Measurements from ENCODE around the gene RRAGD. TPM values are rescaled to one million over a fixed set of nuclear protein-coding genes. Genes with fewer than 3 reads are reported as not detected.
A peak's percentile ranks its signal among the peaks of the same experiment; 100 is the strongest.

Gene RRAGD
- total RNA-seq, 4 donors from 2014 or later: 53.6 to 173 (median 106) TPM

- ATAC-seq: no peak
- Histone ChIP-seq H3K9me3 (no peaks in the 10 kb centered on the region), H3K27me3 (no peaks in the 10 kb centered on the region), H3K4me1 (no peaks in the 10 kb centered on the region), H3K27ac (no peak overlapping the region), H3K4me3 (no peak overlapping the region), H3K36me3 (no peaks in the 10 kb centered on the region)
- DNase-seq: no peak
- intact Hi-C loops (cut with DNase I; ENCODE audit: low total_unique reads): no loop called here
- in situ Hi-C loops (cut with MboI; ENCODE audit: low sequenced_read_pairs in 4 of 4): loop anchor here in 3 of 4 donors (5.0 to 10.0 kb wide), 3 partner anchors 168 to 176 kb away; no protein-coding TSS in a partner anchor
- TF ChIP-seq CTCF (IDR thresholded peaks at IDR 0.05 in 4 of 5, conservative IDR thresholded peaks at IDR 0.05 in 1 of 5) (no peak), POLR2A (IDR thresholded peaks at IDR 0.05) (no peak)
Observed at GRCh38 chr6:89439014-89439413, 26.9 kb upstream of the RRAGD start.

GRCh38 chr6:89438248-89438647 lies 26.2 kb upstream of the RRAGD start:
- in situ Hi-C loops (cut with MboI; ENCODE audit: low sequenced_read_pairs in 4 of 4): loop anchor here in 3 of 4 donors (5.0 to 10.0 kb wide), 3 partner anchors 169 to 177 kb away; no protein-coding TSS in a partner anchor
- Histone ChIP-seq H3K4me3 (no peak overlapping the region), H3K27me3 (no peaks in the 10 kb centered on the region), H3K36me3 (no peaks in the 10 kb centered on the region), H3K9me3 (no peaks in the 10 kb centered on the region), H3K27ac (no peak overlapping the region), H3K4me1 (no peaks in the 10 kb centered on the region)
- TF ChIP-seq CTCF (IDR thresholded peaks at IDR 0.05 in 4 of 5, conservative IDR thresholded peaks at IDR 0.05 in 1 of 5) (no peak), POLR2A (IDR thresholded peaks at IDR 0.05) (no peak)
- no peak for DNase-seq
- intact Hi-C loops (cut with DNase I; ENCODE audit: low total_unique reads): no loop called here
- no peak for ATAC-seq

GRCh38 chr6:89436226-89436625 lies 24.2 kb upstream of the RRAGD start:
- Histone ChIP-seq H3K4me3 (no peak overlapping the region), H3K4me1 (no peaks in the 10 kb centered on the region), H3K27ac (no peak overlapping the region), H3K27me3 (no peaks in the 10 kb centered on the region), H3K36me3 (no peaks in the 10 kb centered on the region), H3K9me3 (no peaks in the 10 kb centered on the region)
- TF ChIP-seq CTCF (IDR thresholded peaks at IDR 0.05 in 4 of 5, conservative IDR thresholded peaks at IDR 0.05 in 1 of 5): no peak
- TF ChIP-seq POLR2A (IDR thresholded peaks at IDR 0.05): no peak
- ATAC-seq: no peak
- no peak for DNase-seq
- intact Hi-C loops (cut with DNase I; ENCODE audit: low total_unique reads): no loop called here
- in situ Hi-C loops (cut with MboI; ENCODE audit: low sequenced_read_pairs in 4 of 4): loop anchor here in 3 of 4 donors (5.0 to 10.0 kb wide), 3 partner anchors 171 to 179 kb away; no protein-coding TSS in a partner anchor

- Histone ChIP-seq H3K9me3 (no peaks in the 10 kb centered on the region), H3K27ac (no peak overlapping the region), H3K4me3 (no peak overlapping the region), H3K4me1 (no peaks in the 10 kb centered on the region), H3K27me3 (no peaks in the 10 kb centered on the region), H3K36me3 (no peaks in the 10 kb centered on the region)
- no peak for ATAC-seq
- TF ChIP-seq CTCF (IDR thresholded peaks at IDR 0.05 in 4 of 5, conservative IDR thresholded peaks at IDR 0.05 in 1 of 5) (no peak), POLR2A (IDR thresholded peaks at IDR 0.05) (no peak)
- intact Hi-C loops (cut with DNase I; ENCODE audit: low total_unique reads): loop anchor here (5.0 kb wide), 1 partner anchor 63 kb away; no protein-coding TSS in a partner anchor
- no peak for DNase-seq
- in situ Hi-C loops (cut with MboI; ENCODE audit: low sequenced_read_pairs in 4 of 4): loop anchor here (5.0 to 10.0 kb wide), 3 partner anchors 172 to 180 kb away; no protein-coding TSS in a partner anchor
Observed at GRCh38 chr6:89434954-89435353, 22.9 kb upstream of the RRAGD start.

- intact Hi-C loops (cut with DNase I; ENCODE audit: low total_unique reads) (loop anchor here (5.0 kb wide), 1 partner anchor 62 kb away; no protein-coding TSS in a partner anchor), in situ Hi-C loops (cut with MboI; ENCODE audit: low sequenced_read_pairs in 4 of 4) (loop anchor here in 2 of 4 donors (5.0 to 10.0 kb wide), 2 partner anchors 178 to 181 kb away; no protein-coding TSS in a partner anchor)
- H3K9me3 ChIP-seq: no peaks in the 10 kb centered on the region
- ATAC-seq (peak in 1 of 2 donors; percentile 11), DNase-seq (no peak)
- H3K4me3 ChIP-seq: peak overlapping the region in 3 of 4 donors; percentile 61 to 90 (median 78)
- no peak overlapping the region for H3K27ac ChIP-seq
- no peak for TF ChIP-seq CTCF (IDR thresholded peaks at IDR 0.05 in 4 of 5, conservative IDR thresholded peaks at IDR 0.05 in 1 of 5)
- TF ChIP-seq POLR2A (IDR thresholded peaks at IDR 0.05): no peak
- no peaks in the 10 kb centered on the region for H3K4me1 ChIP-seq
- H3K36me3 ChIP-seq: no peaks in the 10 kb centered on the region
- no peaks in the 10 kb centered on the region for H3K27me3 ChIP-seq
Observed at GRCh38 chr6:89434150-89434499, 22.1 kb upstream of the RRAGD start.
